Caco-2 (cell line): Measurements from ENCODE around the gene TTI1. TPM values are rescaled to one million over a fixed set of nuclear protein-coding genes. Genes with fewer than 3 reads are reported as not detected.

ENCODE experiments used
- BruUV-seq: library from RNA; stranded (reverse); fragments of 400-500 nt; replicated peaks from 2 replicates; lab custom pipeline; 2021; lab: Mats Ljungman, UMichigan
- CTCF ChIA-PET: fragments of 300-600 bp; sonication (Branson Sonifier 250); formaldehyde crosslinking; loops from one replicate; lab custom pipeline; 2022; ENCODE audit warnings: antibody characterized with exemption; lab: Charles Lee
- POLR2A ChIA-PET: fragments of 300-600 bp; sonication (Branson Sonifier 250); formaldehyde crosslinking; loops from one replicate; lab custom pipeline; 2022; ENCODE audit warnings: antibody characterized with exemption; lab: Charles Lee
- DNase-seq, 2 experiments: peaks; one replicate each; pipeline versions ENCODE4 v3.0.0 to v3.0.0-alpha.2; 2020 to 2022
- H3K27me3 ChIP-seq: replicated peaks from 2 replicates; pipeline ENCODE4 v1.6.0; 2011; ENCODE audit warnings: low read length; ENCODE audit not compliant: control insufficient read depth, insufficient read depth
- H3K36me3 ChIP-seq: 2 replicates; pipeline ENCODE4 v1.5.1; 2011; ENCODE audit warnings: low read length; ENCODE audit not compliant: control insufficient read depth, insufficient read depth
- H3K4me1 ChIP-seq: fragments of 250-450 bp; sonication (Bioruptor Pico); 2 replicates; pipeline ENCODE4 v1.5.1; 2020; ENCODE audit warnings: mild to moderate bottlenecking
- H3K4me3 ChIP-seq: 2 replicates; pipeline ENCODE4 v1.5.1; 2011; ENCODE audit warnings: low read depth, mild to moderate bottlenecking, control low read depth, low read length
- H3K9me3 ChIP-seq: fragments of 250-450 bp; sonication (Bioruptor Pico); 2 replicates; pipeline ENCODE4 v1.5.1; 2020; ENCODE audit warnings: mild to moderate bottlenecking, moderate library complexity
- H3K27ac Mint-ChIP-seq: one replicate; pipeline ENCODE4 v1.8.0; 2022; ENCODE audit warnings: mixed read lengths; ENCODE audit not compliant: unreplicated experiment
- H3K27me3 Mint-ChIP-seq: one replicate; pipeline ENCODE4 v1.8.0; 2022; ENCODE audit warnings: mixed read lengths; ENCODE audit not compliant: insufficient read depth, unreplicated experiment
- H3K36me3 Mint-ChIP-seq: one replicate; pipeline ENCODE4 v1.8.0; 2022; ENCODE audit warnings: mild to moderate bottlenecking, mixed read lengths; ENCODE audit not compliant: insufficient read depth, unreplicated experiment
- H3K4me1 Mint-ChIP-seq: one replicate; pipeline ENCODE4 v1.8.0; 2022; ENCODE audit warnings: low read depth, mixed read lengths; ENCODE audit not compliant: unreplicated experiment
- H3K4me3 Mint-ChIP-seq: one replicate; pipeline ENCODE4 v1.8.0; 2022; ENCODE audit warnings: mild to moderate bottlenecking, moderate library complexity, mixed read lengths; ENCODE audit not compliant: unreplicated experiment
- H3K9me3 Mint-ChIP-seq: one replicate; pipeline ENCODE4 v1.8.0; 2022; ENCODE audit warnings: mixed read lengths; ENCODE audit not compliant: unreplicated experiment
- intact Hi-C: fragments of 100-400 bp; cut with micrococcal nuclease; formaldehyde crosslinking; loops from one replicate; pipeline ENCODE4 v1.10.0; 2022; ENCODE audit not compliant: unreplicated experiment
- total RNA-seq: library from RNA; stranded (reverse); gene quantifications from 2 replicates; pipeline ENCODE4 v1.2.3, GENCODE V29; 2022
- TF ChIP-seq, protein P1 (sequence below), 2 experiments: fragments of 200-600 bp in 1 of 2; IDR thresholded peaks; 1 replicate in 1 of 2; 2 replicates in 1 of 2; pipeline versions ENCODE4 v1.5.1 to v1.8.0; 2011 to 2022; ENCODE audit warnings: antibody characterized with exemption in 1 of 2, control low read depth in 1 of 2, inconsistent platforms in 1 of 2, low read depth in 1 of 2, low read length in 1 of 2, mild to moderate bottlenecking in 1 of 2, moderate library complexity in 1 of 2; ENCODE audit not compliant: insufficient read depth in 1 of 2, severe bottlenecking in 1 of 2, unreplicated experiment in 1 of 2

The TTI1 gene
- total RNA-seq, 1 experiment from 2014 or later: 59.2 TPM

DNA sequence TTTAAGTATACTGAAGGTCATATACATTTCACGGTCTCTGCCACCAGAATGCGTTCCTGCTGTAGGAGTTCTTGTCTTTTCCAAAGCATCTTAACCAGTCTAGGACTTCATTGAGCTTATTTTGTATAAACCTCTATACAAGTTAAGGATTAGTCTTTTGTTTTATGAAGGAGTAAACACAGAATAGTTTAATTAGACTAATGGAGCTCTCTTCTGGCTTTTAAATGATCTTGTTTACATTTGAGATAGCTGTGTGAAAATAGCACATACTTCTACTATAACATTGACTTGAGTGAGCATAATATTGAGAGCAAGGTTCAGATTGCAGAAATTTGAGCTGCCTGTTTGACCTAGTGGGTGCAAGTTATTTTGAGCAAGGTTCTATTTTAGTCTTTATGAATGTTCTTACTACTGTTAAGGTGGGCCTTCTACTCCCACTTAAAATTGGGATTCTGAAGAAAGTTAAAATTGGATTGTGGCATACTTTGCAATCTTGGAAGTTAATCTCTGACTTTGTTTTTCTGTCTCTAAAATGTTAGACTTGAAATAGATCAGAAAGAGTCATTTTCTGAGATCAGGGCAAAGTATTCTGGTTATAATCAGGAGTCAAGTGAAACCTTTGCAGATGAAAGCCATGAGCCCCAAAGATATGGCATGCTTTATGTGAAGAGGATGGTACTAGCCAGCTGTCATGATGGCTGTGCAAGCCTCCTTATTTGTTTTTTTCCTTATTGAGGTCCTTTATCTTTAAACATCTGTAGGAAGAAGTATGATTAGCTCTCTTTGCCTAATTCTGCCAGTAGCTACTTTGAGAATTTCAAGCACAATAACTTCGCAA is 42.1 kb upstream of the TTI1 start:
- Mint-ChIP-seq H3K9me3 (no peaks in the 10 kb centered on the region), H3K4me3 (no peak overlapping the region), H3K4me1 (peaks cover 13% of the 10 kb centered on the region), H3K27me3 (no peaks in the 10 kb centered on the region), H3K36me3 (peaks cover 94% of the 10 kb centered on the region), H3K27ac (no peak overlapping the region)
- intact Hi-C loops: no loop called here
- Histone ChIP-seq H3K9me3 (no peaks in the 10 kb centered on the region; the same call in 1 of the 2 replicates), H3K4me1 (peaks cover 4% of the 10 kb centered on the region; the same call in 1 of the 2 replicates), H3K36me3 (peaks cover 9% of the 10 kb centered on the region), H3K4me3 (no peak overlapping the region), H3K27me3 (no peaks in the 10 kb centered on the region)
- ChIA-PET POLR2A (no interaction called here), CTCF (interaction anchor here (0.7 to 3.6 kb wide), 4 partner anchors 22 to 144 kb away, joined by 3 to 147 read pairs (median 4); no protein-coding TSS in a partner anchor)
- no peak for DNase-seq
- TF ChIP-seq, protein P1, sequence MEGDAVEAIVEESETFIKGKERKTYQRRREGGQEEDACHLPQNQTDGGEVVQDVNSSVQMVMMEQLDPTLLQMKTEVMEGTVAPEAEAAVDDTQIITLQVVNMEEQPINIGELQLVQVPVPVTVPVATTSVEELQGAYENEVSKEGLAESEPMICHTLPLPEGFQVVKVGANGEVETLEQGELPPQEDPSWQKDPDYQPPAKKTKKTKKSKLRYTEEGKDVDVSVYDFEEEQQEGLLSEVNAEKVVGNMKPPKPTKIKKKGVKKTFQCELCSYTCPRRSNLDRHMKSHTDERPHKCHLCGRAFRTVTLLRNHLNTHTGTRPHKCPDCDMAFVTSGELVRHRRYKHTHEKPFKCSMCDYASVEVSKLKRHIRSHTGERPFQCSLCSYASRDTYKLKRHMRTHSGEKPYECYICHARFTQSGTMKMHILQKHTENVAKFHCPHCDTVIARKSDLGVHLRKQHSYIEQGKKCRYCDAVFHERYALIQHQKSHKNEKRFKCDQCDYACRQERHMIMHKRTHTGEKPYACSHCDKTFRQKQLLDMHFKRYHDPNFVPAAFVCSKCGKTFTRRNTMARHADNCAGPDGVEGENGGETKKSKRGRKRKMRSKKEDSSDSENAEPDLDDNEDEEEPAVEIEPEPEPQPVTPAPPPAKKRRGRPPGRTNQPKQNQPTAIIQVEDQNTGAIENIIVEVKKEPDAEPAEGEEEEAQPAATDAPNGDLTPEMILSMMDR (IDR thresholded peaks at IDR 0.05; ENCODE audit: insufficient read depth in 1 of 2, low read depth in 1 of 2, low read length in 1 of 2, severe bottlenecking in 1 of 2, unreplicated experiment in 1 of 2): no peak
- BruUV-seq: no TSS peak

DNA sequence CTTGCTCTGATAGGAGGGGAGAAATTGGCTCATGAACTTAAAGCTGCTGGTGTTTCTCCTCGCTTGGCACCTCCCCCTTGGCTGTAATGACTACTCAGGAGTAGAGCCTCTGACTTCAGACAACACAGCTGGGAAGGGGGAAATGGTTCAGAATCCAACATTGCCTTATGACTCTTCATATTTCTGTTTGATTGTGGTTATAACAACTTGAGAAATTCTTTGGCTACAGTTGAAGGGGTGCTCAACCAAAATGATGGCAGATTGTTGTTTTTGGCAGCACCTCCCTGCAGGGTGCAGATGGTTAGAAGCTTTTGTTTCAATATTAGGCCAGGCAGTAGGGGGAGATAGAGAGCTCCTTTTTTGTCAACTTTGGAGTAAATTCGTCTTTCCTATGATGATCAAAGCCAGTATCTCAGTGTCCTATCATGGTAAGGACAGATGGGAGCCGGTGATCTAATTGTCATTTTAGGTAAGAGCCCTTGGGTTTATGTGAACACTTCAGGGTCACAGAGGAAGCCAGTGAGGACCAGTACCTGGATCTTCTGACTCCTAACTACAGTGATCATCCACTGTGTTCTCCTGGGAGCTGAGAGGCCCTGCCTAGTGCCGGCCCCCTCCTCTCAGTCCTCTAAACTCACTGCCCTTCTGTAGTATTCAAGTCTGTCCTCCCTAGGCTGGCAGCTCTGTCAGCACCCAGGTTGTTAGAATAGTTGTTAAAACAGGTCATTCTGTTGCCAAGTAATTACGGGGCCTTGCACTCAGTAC is 40.2 kb upstream of the TTI1 start:
- peaks cover 4% of the 10 kb centered on the region; the same call in 1 of the 2 replicates for H3K4me1 ChIP-seq
- H3K27me3 Mint-ChIP-seq: no peaks in the 10 kb centered on the region
- TF ChIP-seq, protein P1 (IDR thresholded peaks at IDR 0.05; ENCODE audit: insufficient read depth in 1 of 2, low read depth in 1 of 2, low read length in 1 of 2, severe bottlenecking in 1 of 2, unreplicated experiment in 1 of 2): peak; percentile 95 to 98
- intact Hi-C loops: loop anchor here (1.0 to 2.0 kb wide), 5 partner anchors 17 to 335 kb away; partner anchors contain the start of gene TGM2
- peaks cover 13% of the 10 kb centered on the region for H3K4me1 Mint-ChIP-seq
- CTCF ChIA-PET: interaction anchor here (0.6 to 3.6 kb wide), 49 partner anchors 9 to 335 kb away, joined by 3 to 147 read pairs (median 5); partner anchors contain the start of genes RPRD1B, TGM2 and TTI1
- BruUV-seq: no TSS peak
- no peak overlapping the region for H3K27ac Mint-ChIP-seq
- POLR2A ChIA-PET: no interaction called here
- H3K9me3 Mint-ChIP-seq: no peaks in the 10 kb centered on the region
- H3K4me3 ChIP-seq: no peak overlapping the region
- peaks cover 94% of the 10 kb centered on the region for H3K36me3 Mint-ChIP-seq
- H3K9me3 ChIP-seq: no peaks in the 10 kb centered on the region
- no peak overlapping the region for H3K4me3 Mint-ChIP-seq
- peak in 1 of 2 experiments; percentile 85 for DNase-seq
- H3K36me3 ChIP-seq: peaks cover 8% of the 10 kb centered on the region
- no peaks in the 10 kb centered on the region for H3K27me3 ChIP-seq

DNA sequence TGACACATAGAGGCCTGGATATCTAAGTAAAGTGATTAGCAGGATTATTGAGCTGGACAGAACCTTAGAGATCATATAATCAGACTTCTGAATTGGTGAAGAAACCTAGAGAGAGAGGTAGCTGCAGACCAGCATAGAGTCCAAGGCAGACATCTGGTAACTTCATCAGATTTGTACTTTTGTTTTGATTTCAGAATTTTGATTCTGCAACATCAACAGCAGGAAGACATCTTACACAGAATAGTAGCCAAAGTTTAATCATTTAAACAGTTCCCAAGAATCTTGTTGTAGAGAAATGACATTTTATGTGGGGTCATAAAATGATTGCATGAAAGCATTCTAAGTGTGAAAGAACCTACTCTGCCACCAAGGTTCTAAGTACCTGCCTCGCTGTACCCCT is 39.6 kb upstream of the TTI1 start:
- Histone ChIP-seq H3K27me3 (no peaks in the 10 kb centered on the region), H3K36me3 (peaks cover 5% of the 10 kb centered on the region), H3K4me1 (peaks cover 4% of the 10 kb centered on the region; the same call in 1 of the 2 replicates), H3K9me3 (no peaks in the 10 kb centered on the region), H3K4me3 (no peak overlapping the region)
- POLR2A ChIA-PET: no interaction called here
- Mint-ChIP-seq H3K4me3 (no peak overlapping the region), H3K4me1 (peaks cover 13% of the 10 kb centered on the region), H3K27ac (no peak overlapping the region), H3K36me3 (peaks cover 94% of the 10 kb centered on the region), H3K27me3 (no peaks in the 10 kb centered on the region), H3K9me3 (no peaks in the 10 kb centered on the region)
- BruUV-seq: no TSS peak
- intact Hi-C loops: loop anchor here (1.0 to 2.0 kb wide), 5 partner anchors 16 to 335 kb away; partner anchors contain the start of gene TGM2
- CTCF ChIA-PET: interaction anchor here (0.7 to 3.6 kb wide), 48 partner anchors 8 to 336 kb away, joined by 3 to 147 read pairs (median 6); partner anchors contain the start of genes RPRD1B, TGM2 and TTI1
- no peak for DNase-seq
- TF ChIP-seq, protein P1 (IDR thresholded peaks at IDR 0.05; ENCODE audit: insufficient read depth in 1 of 2, low read depth in 1 of 2, low read length in 1 of 2, severe bottlenecking in 1 of 2, unreplicated experiment in 1 of 2): no peak
